Measurements from ENCODE around the gene CHSY1.

The CHSY1 gene

GRCh38 chr15:101148881-101149664 is 102.8 kb downstream of the CHSY1 start:
- DNase-seq, result peak; percentile 56

GRCh38 chr15:101148166-101148880 is 103.5 kb downstream of the CHSY1 start:
- peak; percentile 14 for DNase-seq

- peak; percentile 31 for DNase-seq
These were observed 104.7 kb downstream of the CHSY1 start for GRCh38 chr15:101147181-101147580.

GRCh38 chr15:101146118-101146702 is 105.6 kb downstream of the CHSY1 start:
- peak; percentile 17 for DNase-seq

- DNase-seq, result peak; percentile 42
These were observed 106.5 kb downstream of the CHSY1 start for GRCh38 chr15:101145362-101145761.

GRCh38 chr15:101143321-101143720 is 108.5 kb downstream of the CHSY1 start:
- peak; percentile 50 for DNase-seq

GRCh38 chr15:101142711-101143110 is 109.1 kb downstream of the CHSY1 start:
- peak; percentile 52 for DNase-seq

GRCh38 chr15:101141926-101142527 is 109.8 kb downstream of the CHSY1 start:
- peak; percentile 12 for DNase-seq

- no peak for DNase-seq
These were observed 111.2 kb downstream of the CHSY1 start for GRCh38 chr15:101140697-101141065.

GRCh38 chr15:101139986-101140696 is 111.7 kb downstream of the CHSY1 start:
- no peak for DNase-seq

GRCh38 chr15:101138913-101139880 is 112.7 kb downstream of the CHSY1 start:
- DNase-seq, result no peak

- no peak for DNase-seq
These were observed 113.7 kb downstream of the CHSY1 start for GRCh38 chr15:101138086-101138660.

GRCh38 chr15:101137312-101137940 is 114.4 kb downstream of the CHSY1 start:
- DNase-seq, result no peak

GRCh38 chr15:101136381-101137268 is 115.2 kb downstream of the CHSY1 start:
- no peak for DNase-seq

- DNase-seq, result no peak
These were observed 116.2 kb downstream of the CHSY1 start for GRCh38 chr15:101135532-101136166.

- DNase-seq, result no peak
These were observed 117.1 kb downstream of the CHSY1 start for GRCh38 chr15:101134780-101135179.

- no peak for DNase-seq
These were observed 118.0 kb downstream of the CHSY1 start for GRCh38 chr15:101133751-101134261.

GRCh38 chr15:101133181-101133460 is 118.7 kb downstream of the CHSY1 start:
- DNase-seq, result no peak

Measured in activated effector memory CD4-positive, alpha-beta T cell treated with anti-CD3 and anti-CD28 coated beads, Interleukin-2, amount 50 U/mL, for 16 hours (primary cell).